Spleen (tissue), 7 donors: Measurements from ENCODE around the gene STK33.

Experiments used
- CTCF ChIP-seq, 11 experiments: fragments of 200-600 bp in 7 of 11; fragments of 450-650 bp in 4 of 11; sonication (generic) in 4 of 11; IDR thresholded peaks in 8 of 11; conservative IDR thresholded peaks in 3 of 11; 1 replicate in 7 of 11; 2 replicates in 4 of 11; pipeline versions ENCODE4 v1.4.0 to v1.8.0; 2016 to 2021; ENCODE audit warnings: antibody characterized with exemption in 11 of 11, inconsistent platforms in 4 of 11, mild to moderate bottlenecking in 1 of 11
- POLR2AphosphoS5 ChIP-seq, 3 donors: sonication (generic); formaldehyde crosslinking; IDR thresholded peaks; one replicate each; pipeline ENCODE4 v1.5.1; 2017; ENCODE audit warnings: antibody characterized with exemption in 3 of 3
- donor health status: DM: no; HTN: no; CAD: no; lungs with moderate emphysema.
- donor health status: DM: no; HTN: no; CAD: no.
- donor health status: DM: no; HTN: no; CAD: no.

GRCh38 chr11:8392886-8393285, 201.1 kb downstream of the STK33 start:
- TF ChIP-seq CTCF (IDR thresholded peaks at IDR 0.05 in 8 of 11, conservative IDR thresholded peaks at IDR 0.05 in 3 of 11) (no peak), POLR2AphosphoS5 (IDR thresholded peaks at IDR 0.05) (no peak)
